ENCODE results near the gene TCF3.

Gene TCF3

DNA sequence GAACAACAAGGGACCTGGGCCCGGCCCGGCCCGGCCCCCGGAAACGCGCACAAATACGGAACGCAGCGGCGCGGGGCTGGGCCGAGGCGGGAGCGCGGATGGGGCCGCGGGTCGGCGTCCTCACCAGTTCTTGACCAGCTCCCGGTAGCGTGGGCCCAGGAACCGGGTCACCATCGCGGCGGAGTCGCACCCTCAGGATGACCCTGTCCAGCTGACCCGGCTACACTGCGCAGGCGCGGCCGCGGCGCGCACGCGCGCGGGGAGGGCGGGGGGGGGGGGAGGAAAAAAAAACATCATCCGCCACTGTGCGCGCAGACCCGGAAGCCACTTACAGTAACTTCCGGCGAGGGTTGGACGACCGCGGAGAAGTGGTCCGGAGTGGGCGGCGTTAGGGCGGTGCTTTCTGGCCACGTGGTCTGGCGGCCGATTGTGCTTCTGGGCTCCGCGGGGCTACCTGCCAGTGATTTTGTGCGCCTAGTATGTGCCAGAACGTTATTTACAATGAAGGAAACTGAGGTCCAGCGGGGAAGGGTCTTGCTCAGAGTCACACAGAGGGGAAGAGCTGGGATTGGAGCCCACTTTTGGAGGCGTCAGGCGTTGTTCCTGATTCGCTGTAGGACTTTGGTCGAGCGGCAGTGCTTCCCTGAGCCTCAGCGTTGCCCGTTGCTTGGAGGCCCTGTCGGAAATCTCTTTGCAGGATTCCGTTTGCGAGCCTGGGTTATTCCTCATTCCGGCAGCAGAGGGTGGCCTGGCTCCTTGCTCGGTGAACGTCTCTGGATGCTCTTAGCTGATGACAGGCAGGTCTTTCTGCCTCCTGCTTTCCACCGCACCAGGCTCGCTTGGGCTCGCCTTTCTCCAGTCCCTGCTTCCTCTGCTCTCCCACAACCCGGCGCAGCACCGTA is 46.9 kb downstream of the TCF3 start, which contains the start of gene UQCR11:
TSS of gene UQCR11 (minus strand) at position 227 of the 902 bp plus-strand sequence. CDS start at position 174, 53 bp downstream.
- TF ChIP-seq GATA2 (IDR thresholded peaks at IDR 0.05; ENCODE audit: low read depth, low read length) (no peak), GATA3 (IDR thresholded peaks at IDR 0.05; ENCODE audit: low read depth, low read length) (no peak)

DNA sequence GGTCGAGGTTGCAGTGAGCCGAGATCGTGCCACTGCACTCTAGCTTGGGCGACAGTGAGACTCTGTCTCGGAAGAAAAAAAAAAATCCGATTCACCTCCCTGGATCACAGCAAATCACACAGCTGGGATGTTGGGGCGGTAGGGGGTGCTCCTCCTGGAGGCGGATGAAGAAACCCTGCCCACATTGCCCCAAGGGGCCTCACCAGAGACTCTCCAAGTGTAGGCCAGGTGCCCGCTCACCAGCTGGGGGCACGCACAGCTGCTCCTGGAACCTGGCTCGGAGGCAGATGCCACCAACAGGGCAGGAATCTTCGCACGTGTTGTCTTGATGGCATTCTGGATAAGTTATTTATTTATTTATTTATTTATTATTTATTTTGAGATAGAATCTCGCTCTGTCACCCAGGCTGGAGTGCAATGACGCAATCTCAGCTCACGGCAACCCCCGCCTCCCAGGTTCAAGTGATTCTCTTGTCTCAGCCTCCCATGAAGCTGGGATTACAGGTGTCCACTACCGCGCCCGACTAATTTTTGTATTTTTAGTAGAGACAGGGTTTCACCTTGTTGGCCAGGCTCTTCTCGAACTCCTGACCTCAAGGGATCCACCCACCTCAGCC is 50.2 kb downstream of the TCF3 start:
- TF ChIP-seq GATA2 (IDR thresholded peaks at IDR 0.05; ENCODE audit: low read depth, low read length): no peak
- TF ChIP-seq GATA3 (IDR thresholded peaks at IDR 0.05; ENCODE audit: low read depth, low read length): no peak

DNA sequence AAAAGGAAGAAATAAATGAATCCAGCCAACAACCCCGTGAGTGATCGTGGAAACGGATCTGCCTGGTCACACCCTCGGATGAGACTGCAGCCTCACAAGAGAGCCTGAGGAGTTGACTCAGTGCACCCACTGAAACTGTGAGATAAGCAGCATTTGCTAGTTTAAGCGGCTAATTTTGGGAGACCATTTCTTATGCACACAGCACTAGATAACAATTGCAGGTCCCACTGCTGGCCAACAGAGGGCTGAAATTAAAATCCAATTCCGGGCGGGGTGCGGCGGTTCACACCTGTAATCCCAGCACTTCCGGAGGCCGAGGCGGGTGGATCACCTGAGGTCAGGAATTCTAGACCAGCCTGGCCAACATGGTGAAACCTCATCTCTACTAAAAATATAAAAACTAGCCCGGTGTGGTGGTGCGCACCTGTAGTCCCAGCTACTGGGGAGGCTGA is 50.8 kb downstream of the TCF3 start:
- TF ChIP-seq GATA3 (IDR thresholded peaks at IDR 0.05; ENCODE audit: low read depth, low read length) (no peak), GATA2 (IDR thresholded peaks at IDR 0.05; ENCODE audit: low read depth, low read length) (no peak)

DNA sequence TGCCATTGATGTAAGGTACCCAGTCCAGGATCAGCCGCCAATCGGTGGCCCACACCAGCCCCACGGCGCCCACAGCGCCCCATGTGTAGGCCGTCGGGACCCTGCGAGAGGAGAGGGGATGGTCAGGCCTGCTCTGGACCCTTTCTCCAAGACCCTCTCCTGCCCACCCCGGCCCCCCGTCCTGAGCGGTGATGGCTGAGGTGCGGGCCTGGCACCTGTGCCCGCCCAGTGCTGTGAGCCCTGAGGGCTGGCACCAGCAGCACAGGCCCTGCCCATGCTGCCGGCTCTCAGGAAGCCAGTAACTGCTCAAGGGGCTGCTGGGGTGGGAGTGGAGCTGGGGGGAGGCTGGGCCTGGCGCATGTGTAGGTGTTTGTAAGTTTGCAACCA is 53.0 kb downstream of the TCF3 start:
- no peak for TF ChIP-seq GATA3 (IDR thresholded peaks at IDR 0.05; ENCODE audit: low read depth, low read length)
- TF ChIP-seq GATA2 (IDR thresholded peaks at IDR 0.05; ENCODE audit: low read depth, low read length): no peak

DNA sequence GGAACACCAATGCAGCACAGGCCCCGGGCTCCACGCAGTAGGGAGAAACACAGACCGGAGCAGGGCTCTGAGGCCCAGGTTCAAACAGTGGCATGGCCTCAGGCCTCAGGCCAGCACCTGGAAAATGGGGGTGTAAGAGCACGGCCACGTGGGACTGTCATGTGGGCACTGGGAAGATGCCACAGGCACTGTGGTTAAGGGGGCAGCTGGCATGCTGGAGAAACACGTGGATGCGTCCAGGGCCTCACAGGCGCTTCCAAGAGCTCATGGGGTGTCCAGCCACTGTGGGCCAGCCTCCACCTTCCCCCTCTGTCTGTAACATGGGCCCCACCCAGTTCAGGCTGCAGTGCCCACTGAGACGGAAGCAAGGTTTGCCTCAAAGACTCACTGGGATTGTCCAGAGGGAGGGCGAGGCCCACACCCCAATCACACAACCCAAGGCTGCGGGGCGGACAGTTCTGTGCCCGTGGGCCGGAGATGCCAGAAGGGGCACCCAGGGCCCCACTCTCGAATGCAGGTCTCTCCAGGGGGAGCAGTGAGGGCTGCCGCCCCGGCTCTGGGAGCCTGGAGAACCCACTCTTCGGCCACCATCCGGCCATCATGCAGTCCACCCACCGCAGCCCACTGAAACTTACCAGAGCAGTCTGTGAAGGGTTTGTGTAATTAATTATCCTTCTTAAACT is 53.5 kb downstream of the TCF3 start:
- no peak for TF ChIP-seq GATA3 (IDR thresholded peaks at IDR 0.05; ENCODE audit: low read depth, low read length)
- no peak for TF ChIP-seq GATA2 (IDR thresholded peaks at IDR 0.05; ENCODE audit: low read depth, low read length)

DNA sequence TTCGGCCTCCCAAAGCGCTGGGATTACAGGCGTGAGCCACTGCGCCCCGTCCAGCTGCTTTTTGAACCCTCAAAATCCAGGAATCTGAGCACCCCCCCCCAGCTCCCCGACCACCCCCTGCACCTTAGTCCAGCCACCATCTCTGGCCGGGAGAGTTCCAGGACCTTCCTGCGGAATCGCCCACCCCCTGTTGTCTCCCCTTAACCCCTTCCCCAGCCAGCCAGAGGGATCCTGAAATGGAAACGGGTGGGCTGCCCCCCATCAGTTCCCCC is 59.0 kb downstream of the TCF3 start:
- TF ChIP-seq GATA3 (IDR thresholded peaks at IDR 0.05; ENCODE audit: low read depth, low read length) (no peak), GATA2 (IDR thresholded peaks at IDR 0.05; ENCODE audit: low read depth, low read length) (no peak)

DNA sequence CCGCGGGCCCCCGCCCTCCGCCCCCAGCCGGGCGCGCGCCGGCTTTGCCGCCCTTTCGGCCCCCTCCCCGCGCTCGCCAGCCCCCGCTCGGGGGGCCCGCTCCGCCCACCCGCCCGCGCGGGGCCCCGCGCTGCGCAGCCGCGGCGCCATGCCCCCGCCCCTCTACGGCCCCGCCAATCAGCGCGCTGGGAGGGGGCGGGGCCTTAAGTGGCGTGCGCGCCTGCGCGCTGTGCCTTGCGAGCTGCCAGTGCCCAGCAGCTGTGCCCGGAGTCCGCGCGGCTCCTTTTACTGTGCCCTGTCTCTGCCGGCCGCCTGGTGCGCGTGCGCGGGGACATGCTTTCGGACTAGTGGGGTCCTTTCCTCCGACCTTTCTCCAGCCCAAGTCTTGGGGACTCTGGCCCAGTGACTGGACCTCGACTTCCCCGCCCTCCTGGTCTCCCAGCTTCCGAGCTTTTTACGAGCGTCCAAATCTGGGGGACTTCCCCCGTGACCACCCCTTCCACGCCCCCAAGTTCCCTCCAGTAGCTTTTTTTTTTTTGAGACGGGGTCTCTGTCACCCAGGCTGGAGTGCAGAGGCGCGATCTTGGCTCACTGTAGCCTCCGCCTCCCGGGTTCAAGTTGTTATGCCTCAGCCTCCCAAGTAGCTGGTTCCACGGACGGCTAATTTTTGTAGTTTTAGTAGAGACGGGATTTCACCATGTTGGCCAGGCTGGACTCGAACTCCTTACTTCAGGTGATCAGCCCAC is 59.5 kb downstream of the TCF3 start, which contains the start of gene MBD3:
TSS of gene MBD3 (minus strand) at position 111 of the 746 bp plus-strand sequence. CDS start 234 bp downstream, outside the sequence.
- TF ChIP-seq GATA3 (IDR thresholded peaks at IDR 0.05; ENCODE audit: low read depth, low read length) (no peak), GATA2 (IDR thresholded peaks at IDR 0.05; ENCODE audit: low read depth, low read length) (no peak)

DNA sequence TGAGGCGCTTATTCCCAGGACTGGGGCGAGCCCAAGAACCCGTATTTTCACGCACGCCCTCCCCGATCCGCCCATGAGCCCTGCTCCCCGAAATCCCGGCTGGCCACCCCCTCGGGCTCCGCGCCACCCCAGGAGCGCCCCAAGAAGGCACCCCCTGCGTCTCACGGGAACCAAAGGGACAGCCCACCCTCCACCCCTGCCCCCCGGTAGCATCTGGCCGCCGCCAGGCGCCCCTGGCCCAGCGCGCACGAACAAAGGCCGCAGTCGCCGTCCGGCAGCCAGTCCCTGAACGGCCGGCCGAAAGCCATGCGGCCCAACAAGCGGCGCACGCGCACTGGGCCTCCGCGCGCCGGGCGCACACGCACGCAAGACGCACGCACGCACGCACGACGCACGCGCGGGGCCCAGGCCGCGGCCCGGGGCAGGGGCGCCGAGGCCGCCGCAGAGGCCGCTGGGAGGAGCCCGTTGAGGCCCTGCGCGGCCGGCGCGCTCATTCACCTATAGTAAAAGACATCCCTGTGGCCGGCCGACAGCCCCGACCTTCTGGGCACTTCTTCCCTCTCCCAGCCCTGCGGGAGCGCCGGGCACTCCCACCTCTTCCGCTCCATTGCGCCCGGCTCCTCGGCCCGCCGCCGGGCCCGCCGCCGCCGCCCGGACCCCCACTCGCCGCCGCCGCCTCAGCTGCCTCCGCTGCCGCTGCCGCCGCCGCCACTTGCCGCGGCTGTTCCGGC is 60.2 kb downstream of the TCF3 start:
- TF ChIP-seq GATA2 (IDR thresholded peaks at IDR 0.05; ENCODE audit: low read depth, low read length) (no peak; the same call in 1 of the 2 replicates), GATA3 (IDR thresholded peaks at IDR 0.05; ENCODE audit: low read depth, low read length) (no peak)

DNA sequence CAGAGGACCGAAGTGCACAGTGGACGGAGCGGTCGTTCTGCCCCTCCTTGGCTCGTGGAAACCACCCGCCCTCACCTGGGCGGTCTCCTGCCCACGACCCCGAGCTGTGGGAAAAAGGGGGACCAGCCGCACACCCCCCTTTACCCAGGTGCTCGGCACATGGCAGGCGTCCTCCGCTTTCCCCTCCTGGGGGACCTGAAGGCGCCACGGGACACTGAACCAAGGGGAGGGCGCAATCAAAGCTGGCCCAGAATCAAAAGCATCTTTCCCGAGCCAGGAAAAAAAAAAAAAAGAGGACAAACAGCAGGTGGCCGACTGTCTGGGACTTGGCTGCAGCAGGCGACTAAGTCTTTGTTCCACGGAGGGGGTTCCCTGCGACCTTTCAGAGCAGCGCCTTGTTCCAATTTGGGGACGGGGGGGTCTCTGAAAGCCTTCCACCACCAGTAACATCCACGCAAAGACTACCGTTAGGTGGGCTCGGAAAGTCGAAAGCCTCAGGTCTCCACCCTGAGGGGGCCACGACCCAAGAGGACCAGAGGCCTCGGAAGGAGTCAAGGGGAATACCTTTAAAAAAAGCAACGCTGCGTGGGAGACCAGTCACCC is 60.9 kb downstream of the TCF3 start:
- TF ChIP-seq GATA2 (IDR thresholded peaks at IDR 0.05; ENCODE audit: low read depth, low read length) (no peak), GATA3 (IDR thresholded peaks at IDR 0.05; ENCODE audit: low read depth, low read length) (no peak)

DNA sequence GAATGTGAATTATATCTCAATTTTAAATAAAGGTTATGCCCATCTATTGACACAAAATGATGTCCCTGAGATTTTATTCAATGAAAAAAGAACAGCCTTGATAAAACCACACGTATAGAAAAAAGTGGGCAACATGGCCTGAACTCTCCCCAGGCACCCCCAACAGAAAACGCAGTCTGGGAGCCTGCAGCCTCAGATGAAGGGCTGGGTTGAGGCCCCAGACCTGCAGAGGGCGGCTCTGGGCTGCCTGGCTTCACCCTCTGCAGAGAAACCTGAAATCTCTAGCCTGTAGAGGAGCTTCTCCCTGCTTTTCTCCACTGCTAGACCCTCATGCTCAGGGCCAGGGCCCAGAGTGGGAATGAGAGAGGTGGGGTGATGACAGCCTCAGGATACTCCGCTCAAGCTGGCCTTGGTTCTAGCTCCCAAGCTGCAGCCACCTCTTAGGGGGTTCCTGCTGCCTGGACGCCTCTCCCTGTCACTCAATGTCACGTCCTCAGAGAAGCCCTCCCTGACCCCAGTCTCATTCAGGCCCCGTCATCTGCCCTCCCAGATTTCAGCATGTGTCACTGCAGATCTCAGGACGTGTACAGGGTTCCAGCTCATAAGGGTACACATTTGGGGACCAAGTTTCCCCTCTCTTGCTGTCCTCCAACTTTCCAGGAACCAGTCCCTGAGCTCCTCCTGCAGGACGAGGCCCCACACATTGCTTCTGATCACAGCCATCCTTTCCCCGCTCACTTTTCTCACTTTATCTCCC is 61.6 kb downstream of the TCF3 start:
- no peak for TF ChIP-seq GATA3 (IDR thresholded peaks at IDR 0.05; ENCODE audit: low read depth, low read length)
- no peak for TF ChIP-seq GATA2 (IDR thresholded peaks at IDR 0.05; ENCODE audit: low read depth, low read length)

DNA sequence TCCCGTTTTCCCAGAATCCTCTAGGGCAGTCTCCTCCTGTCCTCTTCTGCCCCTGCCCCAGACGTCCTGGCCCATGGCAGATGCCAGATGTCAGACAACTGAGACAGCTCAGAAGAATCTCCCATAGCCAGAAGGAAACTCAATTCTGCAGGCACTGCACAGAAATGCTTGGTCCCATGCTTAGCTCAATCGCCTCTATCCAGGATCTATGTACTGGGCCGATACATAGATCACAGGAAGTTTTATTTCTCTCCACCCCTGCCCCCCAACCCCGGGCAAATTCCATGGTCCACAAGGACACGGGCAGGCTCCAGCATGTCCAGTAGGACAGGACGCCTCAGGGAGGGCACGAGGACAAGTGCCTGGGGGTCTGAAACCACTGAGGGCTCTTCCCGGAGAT is 64.5 kb downstream of the TCF3 start:
- no peak for TF ChIP-seq GATA3 (IDR thresholded peaks at IDR 0.05; ENCODE audit: low read depth, low read length)
- TF ChIP-seq GATA2 (IDR thresholded peaks at IDR 0.05; ENCODE audit: low read depth, low read length): no peak

DNA sequence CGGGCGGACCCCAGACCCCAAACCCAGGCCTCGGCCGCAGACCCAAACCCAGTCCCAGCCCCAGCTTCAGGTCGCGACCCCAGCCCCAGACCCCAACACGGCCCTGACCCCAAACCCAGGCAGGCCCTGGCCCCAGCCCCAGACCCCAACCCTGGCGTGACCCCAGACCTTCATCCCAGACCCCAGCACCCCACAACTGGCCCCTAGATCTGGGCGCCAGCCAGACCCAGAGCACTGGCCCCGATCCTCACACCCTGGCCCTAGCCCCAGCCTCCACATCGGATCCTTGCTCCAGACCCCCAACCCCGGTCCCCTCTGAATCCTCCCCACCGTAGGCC is 67.2 kb downstream of the TCF3 start:
- TF ChIP-seq GATA3 (IDR thresholded peaks at IDR 0.05; ENCODE audit: low read depth, low read length) (no peak), GATA2 (IDR thresholded peaks at IDR 0.05; ENCODE audit: low read depth, low read length) (no peak)

Data from SH-SY5Y (cell line).